ENCODE data around the gene MED13L.

- TF ChIP-seq, protein P1, sequence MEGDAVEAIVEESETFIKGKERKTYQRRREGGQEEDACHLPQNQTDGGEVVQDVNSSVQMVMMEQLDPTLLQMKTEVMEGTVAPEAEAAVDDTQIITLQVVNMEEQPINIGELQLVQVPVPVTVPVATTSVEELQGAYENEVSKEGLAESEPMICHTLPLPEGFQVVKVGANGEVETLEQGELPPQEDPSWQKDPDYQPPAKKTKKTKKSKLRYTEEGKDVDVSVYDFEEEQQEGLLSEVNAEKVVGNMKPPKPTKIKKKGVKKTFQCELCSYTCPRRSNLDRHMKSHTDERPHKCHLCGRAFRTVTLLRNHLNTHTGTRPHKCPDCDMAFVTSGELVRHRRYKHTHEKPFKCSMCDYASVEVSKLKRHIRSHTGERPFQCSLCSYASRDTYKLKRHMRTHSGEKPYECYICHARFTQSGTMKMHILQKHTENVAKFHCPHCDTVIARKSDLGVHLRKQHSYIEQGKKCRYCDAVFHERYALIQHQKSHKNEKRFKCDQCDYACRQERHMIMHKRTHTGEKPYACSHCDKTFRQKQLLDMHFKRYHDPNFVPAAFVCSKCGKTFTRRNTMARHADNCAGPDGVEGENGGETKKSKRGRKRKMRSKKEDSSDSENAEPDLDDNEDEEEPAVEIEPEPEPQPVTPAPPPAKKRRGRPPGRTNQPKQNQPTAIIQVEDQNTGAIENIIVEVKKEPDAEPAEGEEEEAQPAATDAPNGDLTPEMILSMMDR (conservative IDR thresholded peaks at IDR 0.05; ENCODE audit: low read length) = no peak
- no peak for TF ChIP-seq EZH2phosphoT487 (IDR thresholded peaks at IDR 0.05; ENCODE audit: borderline replicate concordance, low read depth, low read length)
Observed at GRCh38 chr12:116294454-116295165, 17.1 kb upstream of the MED13L start.

Measured in OCI-LY7 (cell line).